Epithelial cell of proximal tubule (primary cell): ENCODE measurements around the gene GINS2. TPM values are rescaled to one million over a fixed set of nuclear protein-coding genes. Genes with fewer than 3 reads are reported as not detected.

Source experiments
- DNase-seq: peaks from one replicate; pipeline ENCODE4 v3.0.0-alpha.2; 2011; ENCODE audit warnings: low read depth
- H3K4me3 ChIP-seq: 2 replicates; pipeline ENCODE4 v1.5.1; 2011; ENCODE audit warnings: low read depth, mild to moderate bottlenecking, low read length
- CTCF ChIP-seq: conservative IDR thresholded peaks from 2 replicates; pipeline ENCODE4 v1.5.1; 2012; ENCODE audit warnings: low read depth, mild to moderate bottlenecking, low read length
- total RNA-seq: library from RNA; depleted of rRNA; stranded (reverse); fragments of >200 nt; gene quantifications from 2 replicates; pipeline ENCODE4 v1.2.3, GENCODE V29; 2015

GINS2 gene
- total RNA-seq, 1 donor from 2014 or later = 40.2 TPM

GRCh38 chr16:85646976-85647375, 41.8 kb downstream of the GINS2 start:
- TF ChIP-seq CTCF = no peak
- no peak for DNase-seq
- no peak overlapping the region for H3K4me3 ChIP-seq

- no peak for TF ChIP-seq CTCF
- no peak for DNase-seq
- no peak overlapping the region for H3K4me3 ChIP-seq
These were observed 42.3 kb downstream of the GINS2 start for GRCh38 chr16:85646358-85646907.

- no peak for DNase-seq
- H3K4me3 ChIP-seq = no peak overlapping the region
- no peak for TF ChIP-seq CTCF
These were observed 43.6 kb downstream of the GINS2 start for GRCh38 chr16:85645021-85645589.

- no peak for TF ChIP-seq CTCF
- no peak overlapping the region for H3K4me3 ChIP-seq
These were observed 44.6 kb downstream of the GINS2 start for GRCh38 chr16:85644093-85644712.

GRCh38 chr16:85643631-85644030, 45.1 kb downstream of the GINS2 start:
- DNase-seq = no peak
- no peak overlapping the region for H3K4me3 ChIP-seq
- TF ChIP-seq CTCF = no peak

More at GRCh38 chr16:85644093-85644712, 44.6 kb downstream of the GINS2 start:
- no peak for DNase-seq

GRCh38 chr16:85642762-85643358, 45.9 kb downstream of the GINS2 start:
- DNase-seq = no peak
- no peak for TF ChIP-seq CTCF
- H3K4me3 ChIP-seq = no peak overlapping the region
